ENCODE results near the gene BBX. TPM values are rescaled to one million over a fixed set of nuclear protein-coding genes. Genes with fewer than 3 reads are reported as not detected.

BBX gene
- total and polyA plus RNA-seq, 9 donors = 21.7 to 51.3 (median 41.5) TPM

GRCh38 chr3:107675233-107675900 is 152.6 kb downstream of the BBX start:
- no peaks in the 10 kb centered on the region for H3K9me3 ChIP-seq (replicated peaks; ENCODE audit: control insufficient read depth, low read depth, low read length)
- no peak overlapping the region for H3K27ac ChIP-seq (ENCODE audit: low read length)
- 50% methylated on average over 3 of the region's 6 CpGs for WGBS (ENCODE audit: insufficient coverage)
- H3K4me3 ChIP-seq (ENCODE audit: low read length) = no peak overlapping the region
- no peak for DNase-seq
- H3K4me1 ChIP-seq (ENCODE audit: control insufficient read depth, insufficient read depth, low read length) = no peaks in the 10 kb centered on the region
- H3K36me3 ChIP-seq (ENCODE audit: control insufficient read depth, insufficient read depth, low read length) = no peaks in the 10 kb centered on the region
- no peaks in the 10 kb centered on the region for H3K27me3 ChIP-seq (ENCODE audit: control insufficient read depth, insufficient read depth, low read length)

- WGBS (ENCODE audit: insufficient coverage) = no CpG with 5 or more reads among the region's 2 CpGs
- Histone ChIP-seq H3K4me3 (ENCODE audit: low read length) (no peak overlapping the region), H3K9me3 (replicated peaks; ENCODE audit: control insufficient read depth, low read depth, low read length) (peaks cover 3% of the 10 kb centered on the region), H3K27me3 (ENCODE audit: control insufficient read depth, insufficient read depth, low read length) (no peaks in the 10 kb centered on the region), H3K36me3 (ENCODE audit: control insufficient read depth, insufficient read depth, low read length) (no peaks in the 10 kb centered on the region), H3K27ac (ENCODE audit: low read length) (no peak overlapping the region), H3K4me1 (ENCODE audit: control insufficient read depth, insufficient read depth, low read length) (no peaks in the 10 kb centered on the region)
- peak; percentile 36 for DNase-seq
These were observed 153.9 kb downstream of the BBX start for GRCh38 chr3:107676469-107677309.

- H3K9me3 ChIP-seq (replicated peaks; ENCODE audit: control insufficient read depth, low read depth, low read length) = peaks cover 3% of the 10 kb centered on the region
- H3K27me3 ChIP-seq (ENCODE audit: control insufficient read depth, insufficient read depth, low read length) = no peaks in the 10 kb centered on the region
- H3K4me3 ChIP-seq (ENCODE audit: low read length) = no peak overlapping the region
- 57% methylated on average over 1 of the region's 2 CpGs for WGBS (ENCODE audit: insufficient coverage)
- H3K4me1 ChIP-seq (ENCODE audit: control insufficient read depth, insufficient read depth, low read length) = no peaks in the 10 kb centered on the region
- no peak overlapping the region for H3K27ac ChIP-seq (ENCODE audit: low read length)
- DNase-seq = no peak
- no peaks in the 10 kb centered on the region for H3K36me3 ChIP-seq (ENCODE audit: control insufficient read depth, insufficient read depth, low read length)
These were observed 157.2 kb downstream of the BBX start for GRCh38 chr3:107679921-107680320.

GRCh38 chr3:107680698-107681097 is 157.9 kb downstream of the BBX start:
- H3K36me3 ChIP-seq (ENCODE audit: control insufficient read depth, insufficient read depth, low read length) = no peaks in the 10 kb centered on the region
- peaks cover 3% of the 10 kb centered on the region for H3K9me3 ChIP-seq (replicated peaks; ENCODE audit: control insufficient read depth, low read depth, low read length)
- no peak for DNase-seq
- H3K4me1 ChIP-seq (ENCODE audit: control insufficient read depth, insufficient read depth, low read length) = no peaks in the 10 kb centered on the region
- WGBS (ENCODE audit: insufficient coverage) = 100% methylated on average over 1 of the region's 2 CpGs
- no peak overlapping the region for H3K4me3 ChIP-seq (ENCODE audit: low read length)
- H3K27me3 ChIP-seq (ENCODE audit: control insufficient read depth, insufficient read depth, low read length) = no peaks in the 10 kb centered on the region
- no peak overlapping the region for H3K27ac ChIP-seq (ENCODE audit: low read length)

- peak; percentile 40 for DNase-seq
- peaks cover 3% of the 10 kb centered on the region for H3K9me3 ChIP-seq (replicated peaks; ENCODE audit: control insufficient read depth, low read depth, low read length)
- no peak overlapping the region for H3K4me3 ChIP-seq (ENCODE audit: low read length)
- no CpG with 5 or more reads among the region's 3 CpGs for WGBS (ENCODE audit: insufficient coverage)
- H3K27ac ChIP-seq (ENCODE audit: low read length) = no peak overlapping the region
- no peaks in the 10 kb centered on the region for H3K36me3 ChIP-seq (ENCODE audit: control insufficient read depth, insufficient read depth, low read length)
- H3K27me3 ChIP-seq (ENCODE audit: control insufficient read depth, insufficient read depth, low read length) = no peaks in the 10 kb centered on the region
- H3K4me1 ChIP-seq (ENCODE audit: control insufficient read depth, insufficient read depth, low read length) = no peaks in the 10 kb centered on the region
These were observed 158.6 kb downstream of the BBX start for GRCh38 chr3:107681396-107681795.

- H3K4me1 ChIP-seq (ENCODE audit: control insufficient read depth, insufficient read depth, low read length) = no peaks in the 10 kb centered on the region
- no peak overlapping the region for H3K4me3 ChIP-seq (ENCODE audit: low read length)
- no peaks in the 10 kb centered on the region for H3K36me3 ChIP-seq (ENCODE audit: control insufficient read depth, insufficient read depth, low read length)
- no peak overlapping the region for H3K27ac ChIP-seq (ENCODE audit: low read length)
- WGBS (ENCODE audit: insufficient coverage) = no CpG with 5 or more reads among the region's 1 CpG
- peaks cover 3% of the 10 kb centered on the region for H3K9me3 ChIP-seq (replicated peaks; ENCODE audit: control insufficient read depth, low read depth, low read length)
- H3K27me3 ChIP-seq (ENCODE audit: control insufficient read depth, insufficient read depth, low read length) = no peaks in the 10 kb centered on the region
- DNase-seq = no peak
These were observed 159.8 kb downstream of the BBX start for GRCh38 chr3:107682580-107682979.

- Histone ChIP-seq H3K4me3 (ENCODE audit: low read length) (no peak overlapping the region), H3K4me1 (ENCODE audit: control insufficient read depth, insufficient read depth, low read length) (no peaks in the 10 kb centered on the region), H3K9me3 (replicated peaks; ENCODE audit: control insufficient read depth, low read depth, low read length) (peaks cover 3% of the 10 kb centered on the region), H3K27ac (ENCODE audit: low read length) (no peak overlapping the region), H3K27me3 (ENCODE audit: control insufficient read depth, insufficient read depth, low read length) (no peaks in the 10 kb centered on the region), H3K36me3 (ENCODE audit: control insufficient read depth, insufficient read depth, low read length) (no peaks in the 10 kb centered on the region)
- 43% methylated on average over 1 of the region's 4 CpGs for WGBS (ENCODE audit: insufficient coverage)
- DNase-seq = no peak
These were observed 160.7 kb downstream of the BBX start for GRCh38 chr3:107683447-107683846.

- no peak for DNase-seq
- Histone ChIP-seq H3K4me1 (ENCODE audit: control insufficient read depth, insufficient read depth, low read length) (no peaks in the 10 kb centered on the region), H3K27me3 (ENCODE audit: control insufficient read depth, insufficient read depth, low read length) (no peaks in the 10 kb centered on the region), H3K9me3 (replicated peaks; ENCODE audit: control insufficient read depth, low read depth, low read length) (peaks cover 3% of the 10 kb centered on the region), H3K4me3 (ENCODE audit: low read length) (no peak overlapping the region), H3K27ac (ENCODE audit: low read length) (no peak overlapping the region), H3K36me3 (ENCODE audit: control insufficient read depth, insufficient read depth, low read length) (no peaks in the 10 kb centered on the region)
- WGBS (ENCODE audit: insufficient coverage) = 80% methylated on average over 3 of the region's 5 CpGs
These were observed 161.7 kb downstream of the BBX start for GRCh38 chr3:107684431-107684925.

GRCh38 chr3:107685383-107685782 is 162.6 kb downstream of the BBX start:
- Histone ChIP-seq H3K27me3 (ENCODE audit: control insufficient read depth, insufficient read depth, low read length) (no peaks in the 10 kb centered on the region), H3K36me3 (ENCODE audit: control insufficient read depth, insufficient read depth, low read length) (no peaks in the 10 kb centered on the region), H3K4me1 (ENCODE audit: control insufficient read depth, insufficient read depth, low read length) (no peaks in the 10 kb centered on the region), H3K9me3 (replicated peaks; ENCODE audit: control insufficient read depth, low read depth, low read length) (peaks cover 3% of the 10 kb centered on the region), H3K27ac (ENCODE audit: low read length) (no peak overlapping the region), H3K4me3 (ENCODE audit: low read length) (no peak overlapping the region)
- DNase-seq = no peak
- WGBS (ENCODE audit: insufficient coverage) = no CpG with 5 or more reads among the region's 2 CpGs

GRCh38 chr3:107687056-107687581 is 164.4 kb downstream of the BBX start:
- Histone ChIP-seq H3K4me1 (ENCODE audit: control insufficient read depth, insufficient read depth, low read length) (no peaks in the 10 kb centered on the region), H3K36me3 (ENCODE audit: control insufficient read depth, insufficient read depth, low read length) (no peaks in the 10 kb centered on the region), H3K9me3 (replicated peaks; ENCODE audit: control insufficient read depth, low read depth, low read length) (no peaks in the 10 kb centered on the region), H3K4me3 (ENCODE audit: low read length) (no peak overlapping the region), H3K27ac (ENCODE audit: low read length) (no peak overlapping the region), H3K27me3 (ENCODE audit: control insufficient read depth, insufficient read depth, low read length) (no peaks in the 10 kb centered on the region)
- WGBS (ENCODE audit: insufficient coverage) = no CpG with 5 or more reads among the region's 5 CpGs
- no peak for DNase-seq

All from muscle of leg (tissue), 11 donors.